Heart left ventricle (tissue), 13 donors: Measurements from ENCODE around the gene RFFL.
A peak's percentile ranks its signal among the peaks of the same experiment; 100 is the strongest.

ENCODE experiments used
- CTCF ChIP-seq, 12 donors: fragments of 200-600 bp; sonication (generic) in 4 of 12; IDR thresholded peaks; one replicate each; pipeline versions ENCODE4 v1.5.0 to v1.8.0; 2018 to 2022; ENCODE audit warnings: antibody characterized with exemption in 12 of 12, mild to moderate bottlenecking in 5 of 12
- POLR2A ChIP-seq, 2 donors: fragments of 450-650 bp; IDR thresholded peaks; one replicate each; pipeline ENCODE4 v1.6.1; 2017; ENCODE audit warnings: antibody characterized with exemption in 2 of 2, mild to moderate bottlenecking in 2 of 2, moderate library complexity in 2 of 2
- donor health status: ischemic (EF 13 %, LVEDD 7.1; RV severe dilation, severe dysfunction).
- donor health status: DM: no; HTN: yes; CAD: no.
- donor health status: DM: no; HTN: no; CAD: no.
- donor health status: ischemic (EF 25% LVEDD 6.9; RV normal size, moderate dysfunction).
- donor health status: ischemic (EF 25% LVEDD 5.7; RV mildly dilated, moderate dysfunction).
- donor health status: ischemic (EF 35%, LVEDD 5.7; RV mildly dilated, moderate dysfunction).
- donor health status: nonischemic (EF 11% LVEDD 7.7; RV severe dilation, severe dysfunction).
- donor health status: DM: yes; HTN: yes; CAD: no.
- donor health status: PGD.
- donor health status: ischemic (EF 29% LVEDD 5.4; RV normal size, mild dysfunction).
- donor health status: nonischemic (EF 23%, LVEDD 6.1; RV moderate dilation, normal function).

- TF ChIP-seq CTCF (IDR thresholded peaks at IDR 0.05) (peak in 2 of 12 donors; percentile 9 to 22), POLR2A (IDR thresholded peaks at IDR 0.05) (no peak)
Observed at GRCh38 chr17:35022536-35023063, 40.9 kb downstream of the RFFL start.
